PC-9 (cell line): Measurements from ENCODE around the gene USP43.

Source experiments
- CTCF ChIP-seq: fragments of 200-600 bp; sonication (generic); conservative IDR thresholded peaks from 2 replicates; pipeline ENCODE4 v1.6.1; 2017; ENCODE audit warnings: mixed run types, antibody characterized with exemption, mild to moderate bottlenecking, moderate library complexity
- EZH2 ChIP-seq: fragments of 200-600 bp; sonication (generic); IDR thresholded peaks from 2 replicates; pipeline ENCODE4 v1.8.0; 2017; ENCODE audit warnings: antibody characterized with exemption, low read depth

- no peak for TF ChIP-seq CTCF
- TF ChIP-seq EZH2 = no peak
Observed at GRCh38 chr17:9771465-9771864, 126.1 kb downstream of the USP43 start.
